HG02870 (cell line): ENCODE measurements around the gene OGA.
A peak's percentile ranks its signal among the peaks of the same experiment; 100 is the strongest.

Experiments used
- ATAC-seq: cut with Tn5 transposase; IDR thresholded peaks from one replicate; pipeline ENCODE4 v1.9.1; 2021; ENCODE audit warnings: mild to moderate bottlenecking, moderate library complexity; ENCODE audit not compliant: unreplicated experiment

Gene OGA

GRCh38 chr10:101818119-101818871 is at the start of gene OGA:
Gene OGA, minus strand, starts transcription at chr10:101818444. Its CDS starts 422 bp downstream, at chr10:101818022.
- peak; percentile 78 for ATAC-seq

GRCh38 chr10:101867931-101868330 is 49.7 kb upstream of the OGA start:
- ATAC-seq = no peak

- no peak for ATAC-seq
These were observed 41.3 kb upstream of the OGA start for GRCh38 chr10:101859530-101859929.

GRCh38 chr10:101858723-101859500 is 40.7 kb upstream of the OGA start:
- peak; percentile 72 for ATAC-seq

GRCh38 chr10:101857802-101858476 is 39.7 kb upstream of the OGA start:
- no peak for ATAC-seq

- ATAC-seq = no peak
These were observed 38.4 kb upstream of the OGA start for GRCh38 chr10:101856626-101857025.

- no peak for ATAC-seq
These were observed 33.3 kb upstream of the OGA start for GRCh38 chr10:101851411-101852116.

GRCh38 chr10:101850749-101851148 is 32.5 kb upstream of the OGA start:
- no peak for ATAC-seq

GRCh38 chr10:101848894-101849351 is 30.7 kb upstream of the OGA start:
- no peak for ATAC-seq

GRCh38 chr10:101848408-101848807 is 30.2 kb upstream of the OGA start:
- no peak for ATAC-seq

GRCh38 chr10:101845893-101846292 is 27.6 kb upstream of the OGA start:
- ATAC-seq = no peak

GRCh38 chr10:101843032-101844021 is 25.1 kb upstream of the OGA start, which contains the start of gene KCNIP2:
Gene KCNIP2, minus strand, starts transcription at chr10:101843800. Its CDS starts 232 bp downstream, at chr10:101843568.
- ATAC-seq = no peak

GRCh38 chr10:101841826-101842225 is 23.6 kb upstream of the OGA start:
- no peak for ATAC-seq

- ATAC-seq = peak; percentile 36
These were observed 22.7 kb upstream of the OGA start for GRCh38 chr10:101840741-101841453.

- ATAC-seq = no peak
These were observed 21.9 kb upstream of the OGA start for GRCh38 chr10:101840102-101840684.

GRCh38 chr10:101839416-101840063 is 21.3 kb upstream of the OGA start:
- no peak for ATAC-seq

- no peak for ATAC-seq
These were observed 20.8 kb upstream of the OGA start for GRCh38 chr10:101839002-101839401.

GRCh38 chr10:101838416-101838970 is 20.2 kb upstream of the OGA start:
- ATAC-seq = no peak
